Gastrocnemius medialis (tissue), 4 donors: Measurements from ENCODE around the gene KRTAP5-5. TPM values are rescaled to one million over a fixed set of nuclear protein-coding genes. Genes with fewer than 3 reads are reported as not detected.
"Not testable (repeated sequence)": the region's sequence is repeated elsewhere in the genome, so short reads cannot be mapped to it uniquely, and the experiment has no call there.

Source experiments
- ATAC-seq, 2 donors: fragments of 150-250 bp; one replicate each; pipeline ENCODE4 v1.9.1; 2016
- DNase-seq, 2 donors: peaks; one replicate each; pipeline ENCODE4 v3.0.0-alpha.2; 2019
- H3K27ac ChIP-seq, 4 donors: fragments of 200-600 bp; sonication (generic); 1 replicate in 1 of 4; 2 replicates in 3 of 4; pipeline ENCODE4 v1.5.1; 2016 to 2018; ENCODE audit warnings: mild to moderate bottlenecking in 2 of 4, moderate library complexity in 1 of 4
- H3K27me3 ChIP-seq, 3 donors: fragments of 200-600 bp; sonication (generic) in 2 of 3; 1 replicate in 1 of 3; 2 replicates in 2 of 3; pipeline versions ENCODE4 v1.5.1 to v1.6.0; 2016 to 2019; ENCODE audit warnings: mild to moderate bottlenecking in 1 of 3, moderate library complexity in 1 of 3
- H3K36me3 ChIP-seq, 2 donors: fragments of 200-600 bp; sonication (generic) in 1 of 2; one replicate each; pipeline ENCODE4 v1.5.1; 2017 to 2018
- H3K4me1 ChIP-seq, 2 donors: fragments of 200-600 bp; sonication (generic) in 1 of 2; one replicate each; pipeline ENCODE4 v1.5.1; 2016 to 2017; ENCODE audit warnings: mild to moderate bottlenecking in 2 of 2
- H3K4me3 ChIP-seq, 4 donors: fragments of 200-600 bp; sonication (generic) in 3 of 4; 1 replicate in 1 of 4; 2 replicates in 3 of 4; pipeline ENCODE4 v1.5.1; 2016 to 2019; ENCODE audit warnings: mild to moderate bottlenecking in 2 of 4
- H3K9me3 ChIP-seq, 3 donors: fragments of 200-600 bp; sonication (generic) in 2 of 3; 1 replicate in 1 of 3; 2 replicates in 2 of 3; pipeline ENCODE4 v1.5.1; 2016 to 2019
- POLR2A ChIP-seq, 2 donors: fragments of 450-650 bp; IDR thresholded peaks; one replicate each; pipeline ENCODE4 v1.6.1; 2017; ENCODE audit warnings: antibody characterized with exemption in 2 of 2, mild to moderate bottlenecking in 2 of 2, moderate library complexity in 2 of 2
- in situ Hi-C, 4 donors: fragments of 200-750 bp; cut with MboI; loops; one replicate each; pipeline versions ENCODE4 v1.15.0 to v1.8.0; 2017; ENCODE audit warnings: low sequenced_read_pairs in 4 of 4
- intact Hi-C: fragments of 100-400 bp; cut with DNase I; formaldehyde crosslinking; loops from one replicate; pipeline ENCODE4 v1.15.1; 2023; ENCODE audit warnings: low total_unique reads
- total RNA-seq, 4 donors: library from RNA; depleted of rRNA; stranded (reverse); fragments of >200 nt; gene quantifications; one replicate each; pipeline versions ENCODE4 v1.1.0 to v1.2.3, GENCODE V29; 2016
- TF ChIP-seq, protein P1 (sequence below), 5 experiments: fragments of 450-650 bp in 3 of 5; fragments of 200-600 bp in 2 of 5; sonication (generic) in 2 of 5; IDR thresholded peaks in 4 of 5; conservative IDR thresholded peaks in 1 of 5; 1 replicate in 4 of 5; 2 replicates in 1 of 5; pipeline ENCODE4 v1.5.1; 2016 to 2019; ENCODE audit warnings: antibody characterized with exemption in 5 of 5, mild to moderate bottlenecking in 3 of 5, moderate library complexity in 3 of 5

The KRTAP5-5 gene
- total RNA-seq, 4 donors from 2014 or later = not detected

DNA sequence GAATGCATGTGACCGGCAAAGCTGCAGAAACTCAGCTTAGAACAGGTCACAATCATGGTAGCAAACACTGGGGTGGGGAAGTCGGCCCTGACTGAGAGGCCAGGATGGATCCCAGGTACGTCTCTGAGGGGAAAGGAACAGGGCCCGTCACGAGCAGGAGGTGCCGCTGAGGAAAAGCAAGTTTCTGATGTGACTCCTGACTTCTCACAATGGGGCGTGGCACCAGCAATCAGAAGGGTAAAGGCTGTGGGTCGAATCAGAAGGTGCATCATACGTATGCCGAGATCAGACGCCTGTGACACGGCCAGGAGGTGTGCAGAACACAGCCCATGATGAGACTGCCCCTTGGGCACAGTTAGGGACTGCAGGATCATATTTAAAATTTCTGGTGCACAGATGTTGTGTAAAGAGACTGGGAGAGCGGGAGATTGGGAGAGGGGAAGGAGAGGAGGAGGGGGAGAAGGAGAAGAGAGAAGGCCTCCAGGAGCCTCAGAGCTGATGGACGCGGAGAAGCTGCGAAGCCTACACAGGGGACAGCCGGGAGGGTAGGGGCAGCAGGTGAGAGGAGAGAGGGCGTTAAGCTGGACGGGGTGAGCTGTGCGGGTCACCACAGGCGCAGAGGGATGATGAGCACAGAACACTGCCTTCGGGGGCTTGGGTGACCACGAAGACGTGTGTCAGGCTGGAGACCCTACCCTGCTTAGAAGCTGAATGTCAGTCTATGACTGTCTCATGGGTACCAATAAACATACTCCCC lies 30.7 kb downstream of the KRTAP5-5 start:
- TF ChIP-seq, protein P1, sequence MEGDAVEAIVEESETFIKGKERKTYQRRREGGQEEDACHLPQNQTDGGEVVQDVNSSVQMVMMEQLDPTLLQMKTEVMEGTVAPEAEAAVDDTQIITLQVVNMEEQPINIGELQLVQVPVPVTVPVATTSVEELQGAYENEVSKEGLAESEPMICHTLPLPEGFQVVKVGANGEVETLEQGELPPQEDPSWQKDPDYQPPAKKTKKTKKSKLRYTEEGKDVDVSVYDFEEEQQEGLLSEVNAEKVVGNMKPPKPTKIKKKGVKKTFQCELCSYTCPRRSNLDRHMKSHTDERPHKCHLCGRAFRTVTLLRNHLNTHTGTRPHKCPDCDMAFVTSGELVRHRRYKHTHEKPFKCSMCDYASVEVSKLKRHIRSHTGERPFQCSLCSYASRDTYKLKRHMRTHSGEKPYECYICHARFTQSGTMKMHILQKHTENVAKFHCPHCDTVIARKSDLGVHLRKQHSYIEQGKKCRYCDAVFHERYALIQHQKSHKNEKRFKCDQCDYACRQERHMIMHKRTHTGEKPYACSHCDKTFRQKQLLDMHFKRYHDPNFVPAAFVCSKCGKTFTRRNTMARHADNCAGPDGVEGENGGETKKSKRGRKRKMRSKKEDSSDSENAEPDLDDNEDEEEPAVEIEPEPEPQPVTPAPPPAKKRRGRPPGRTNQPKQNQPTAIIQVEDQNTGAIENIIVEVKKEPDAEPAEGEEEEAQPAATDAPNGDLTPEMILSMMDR (IDR thresholded peaks at IDR 0.05 in 4 of 5, conservative IDR thresholded peaks at IDR 0.05 in 1 of 5) = no peak
- no peak for TF ChIP-seq POLR2A (IDR thresholded peaks at IDR 0.05)
- ATAC-seq (no peak), DNase-seq (no peak)
- no peaks in the 10 kb centered on the region for H3K4me1 ChIP-seq
- H3K4me3 ChIP-seq = no peak overlapping the region
- intact Hi-C loops (no loop called here), in situ Hi-C loops (loop anchor here in 1 of 4 donors (25.0 kb wide), 1 partner anchor 502 kb away; the partner anchor contains the start of genes INS and TH)
- H3K27me3 ChIP-seq = no peaks in the 10 kb centered on the region
- no peaks in the 10 kb centered on the region for H3K36me3 ChIP-seq
- no peaks in the 10 kb centered on the region for H3K9me3 ChIP-seq
- no peak overlapping the region for H3K27ac ChIP-seq

DNA sequence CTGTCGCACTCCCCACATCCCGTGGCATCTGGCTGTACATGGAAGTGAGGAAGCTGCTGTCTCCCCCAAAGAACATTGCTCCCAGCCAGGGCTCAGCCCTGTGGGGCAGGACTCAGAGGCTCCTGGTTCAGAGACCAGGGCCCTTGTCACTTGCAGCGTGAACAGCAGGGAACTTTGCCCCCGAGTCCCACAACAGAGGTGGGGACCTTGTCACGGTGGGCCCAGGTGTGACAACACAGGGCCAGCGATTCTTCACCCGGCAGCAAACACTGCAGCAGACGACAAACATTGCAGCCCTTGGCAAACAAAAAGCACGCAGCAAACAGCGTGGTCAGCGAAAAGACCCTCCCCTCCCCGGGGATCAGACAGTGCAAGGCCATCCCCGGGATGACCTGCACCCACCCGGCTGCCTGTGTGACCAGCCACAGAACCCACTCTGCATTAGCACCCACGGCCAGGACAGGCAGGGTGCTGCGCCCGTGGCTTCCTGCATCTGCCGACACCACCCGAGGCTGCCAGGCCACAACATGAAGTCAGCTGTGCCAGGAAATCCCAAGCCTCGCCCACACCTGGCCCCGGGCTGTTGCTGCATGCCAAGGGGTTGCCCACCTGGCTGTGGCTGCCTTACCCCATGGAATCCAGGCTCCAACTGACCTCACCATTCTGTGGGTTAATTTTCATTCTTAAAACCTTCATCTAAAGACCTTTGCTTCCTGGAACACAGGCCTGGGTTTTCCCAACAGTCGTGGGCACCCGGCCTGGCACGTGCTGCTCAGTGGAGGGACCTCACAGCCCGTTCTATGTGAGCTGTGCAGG lies 32.1 kb downstream of the KRTAP5-5 start:
- intact Hi-C loops, H3K27ac ChIP-seq, DNase-seq, ATAC-seq, H3K4me3 ChIP-seq, H3K27me3 ChIP-seq, H3K9me3 ChIP-seq, H3K4me1 ChIP-seq, H3K36me3 ChIP-seq: not testable (repeated sequence)
- in situ Hi-C loops = loop anchor here in 1 of 4 donors (25.0 kb wide), 1 partner anchor 501 kb away; the partner anchor contains the start of genes INS and TH

GRCh38 chr11:1662699-1663283 lies 33.2 kb downstream of the KRTAP5-5 start:
- ATAC-seq, DNase-seq, H3K4me1 ChIP-seq, H3K27ac ChIP-seq, H3K36me3 ChIP-seq, H3K27me3 ChIP-seq, H3K4me3 ChIP-seq, intact Hi-C loops, H3K9me3 ChIP-seq: not testable (repeated sequence)
- in situ Hi-C loops = loop anchor here in 1 of 4 donors (25.0 kb wide), 1 partner anchor 500 kb away; the partner anchor contains the start of genes INS and TH

DNA sequence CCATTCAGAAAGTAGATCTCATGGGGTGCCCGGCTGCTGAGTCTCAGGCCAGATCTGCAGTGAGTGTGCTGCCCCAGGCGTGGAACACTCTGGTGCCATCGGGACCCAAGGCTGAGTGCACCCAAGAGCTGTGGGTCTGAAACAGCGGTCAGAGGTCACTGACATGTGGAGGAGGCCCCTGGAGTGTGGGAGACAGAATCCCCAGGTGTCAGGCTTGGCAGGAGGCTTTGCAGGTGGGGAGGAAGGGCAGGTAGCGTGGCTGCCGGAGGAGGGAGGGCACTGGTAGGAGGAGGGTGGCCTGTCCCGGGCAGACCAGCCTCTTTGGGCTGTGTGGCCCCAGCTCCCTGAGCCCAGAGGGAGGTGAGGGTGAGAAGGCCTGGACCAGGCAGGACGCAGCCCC lies 35.7 kb downstream of the KRTAP5-5 start:
- Histone ChIP-seq H3K36me3 (no peaks in the 10 kb centered on the region), H3K4me1 (no peaks in the 10 kb centered on the region), H3K4me3 (no peak overlapping the region), H3K9me3 (no peaks in the 10 kb centered on the region), H3K27me3 (peaks cover 7 to 10% (median 8%) of the 10 kb centered on the region in 3 donors), H3K27ac (no peak overlapping the region)
- in situ Hi-C loops = loop anchor here in 1 of 4 donors (25.0 kb wide), 1 partner anchor 497 kb away; the partner anchor contains the start of genes INS and TH
- TF ChIP-seq POLR2A (IDR thresholded peaks at IDR 0.05) = no peak
- TF ChIP-seq, protein P1 (IDR thresholded peaks at IDR 0.05 in 4 of 5, conservative IDR thresholded peaks at IDR 0.05 in 1 of 5) = no peak
- DNase-seq = no peak
- intact Hi-C loops = no loop called here
- no peak for ATAC-seq

- no peak for ATAC-seq
- intact Hi-C loops = no loop called here
Observed at GRCh38 chr11:1667121-1667850, 37.7 kb downstream of the KRTAP5-5 start.

More at GRCh38 chr11:1667121-1667850, 37.7 kb downstream of the KRTAP5-5 start:
- Histone ChIP-seq H3K4me1 (no peaks in the 10 kb centered on the region), H3K4me3 (no peak overlapping the region), H3K36me3 (no peaks in the 10 kb centered on the region), H3K27me3 (peaks cover 9 to 12% (median 10%) of the 10 kb centered on the region in 3 donors), H3K9me3 (no peaks in the 10 kb centered on the region), H3K27ac (no peak overlapping the region)
- in situ Hi-C loops = loop anchor here in 1 of 4 donors (25.0 kb wide), 1 partner anchor 495 kb away; the partner anchor contains the start of genes INS and TH
- no peak for TF ChIP-seq POLR2A (IDR thresholded peaks at IDR 0.05)
- TF ChIP-seq, protein P1 (IDR thresholded peaks at IDR 0.05 in 4 of 5, conservative IDR thresholded peaks at IDR 0.05 in 1 of 5) = no peak
- no peak for DNase-seq
